ENCODE data around the gene LRFN2. TPM values are rescaled to one million over a fixed set of nuclear protein-coding genes. Genes with fewer than 3 reads are reported as not detected.

Gene LRFN2
- total and polyA plus RNA-seq, 4 donors: 0.01 to 0.06 TPM; not detected in 2

DNA sequence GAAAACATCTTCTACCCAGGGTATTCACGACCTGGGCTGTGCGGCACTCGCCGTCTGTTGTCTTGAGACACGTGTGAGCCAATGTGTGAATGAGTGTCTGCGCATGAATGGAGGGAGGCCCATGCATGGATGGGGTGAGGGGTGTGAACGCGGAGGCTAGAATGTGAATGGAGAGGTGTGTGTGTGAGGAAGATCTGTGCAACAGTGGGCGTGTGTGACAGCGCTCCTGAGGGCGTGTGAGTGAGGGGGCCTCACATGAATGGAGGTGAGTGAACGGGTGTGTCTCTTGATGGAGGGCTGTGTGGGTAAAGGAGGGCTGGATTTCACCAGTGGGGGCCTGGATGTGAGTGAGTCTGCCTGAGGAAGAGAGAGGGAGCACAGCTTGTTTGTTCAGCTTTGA, 146.0 kb downstream of the LRFN2 start:
- Histone ChIP-seq H3K4me1 (ENCODE audit: control insufficient read depth in 5 of 5, insufficient read depth in 5 of 5, low read length in 5 of 5) (no peaks in the 10 kb centered on the region), H3K27me3 (ENCODE audit: control insufficient read depth in 3 of 3, insufficient read depth in 3 of 3, low read length in 2 of 3) (no peaks in the 10 kb centered on the region), H3K27ac (ENCODE audit: low read depth in 1 of 2, low read length in 1 of 2) (no peak overlapping the region), H3K9me3 (ENCODE audit: control insufficient read depth in 4 of 4, insufficient read depth in 3 of 4, low read length in 3 of 4) (no peaks in the 10 kb centered on the region), H3K9ac (ENCODE audit: insufficient read depth in 1 of 2, low read length in 2 of 2) (no peak overlapping the region), H3K4me3 (no peak overlapping the region), H3K36me3 (ENCODE audit: control insufficient read depth in 4 of 4, insufficient read depth in 4 of 4, low read length in 4 of 4) (no peaks in the 10 kb centered on the region)
- 89 to 93% methylated on average over 12 of the region's 12 CpGs for WGBS, 2 donors
- DNase-seq (no peak), ATAC-seq (ENCODE audit: insufficient read depth, low FRiP score) (no peak)
- TF ChIP-seq, protein P1, sequence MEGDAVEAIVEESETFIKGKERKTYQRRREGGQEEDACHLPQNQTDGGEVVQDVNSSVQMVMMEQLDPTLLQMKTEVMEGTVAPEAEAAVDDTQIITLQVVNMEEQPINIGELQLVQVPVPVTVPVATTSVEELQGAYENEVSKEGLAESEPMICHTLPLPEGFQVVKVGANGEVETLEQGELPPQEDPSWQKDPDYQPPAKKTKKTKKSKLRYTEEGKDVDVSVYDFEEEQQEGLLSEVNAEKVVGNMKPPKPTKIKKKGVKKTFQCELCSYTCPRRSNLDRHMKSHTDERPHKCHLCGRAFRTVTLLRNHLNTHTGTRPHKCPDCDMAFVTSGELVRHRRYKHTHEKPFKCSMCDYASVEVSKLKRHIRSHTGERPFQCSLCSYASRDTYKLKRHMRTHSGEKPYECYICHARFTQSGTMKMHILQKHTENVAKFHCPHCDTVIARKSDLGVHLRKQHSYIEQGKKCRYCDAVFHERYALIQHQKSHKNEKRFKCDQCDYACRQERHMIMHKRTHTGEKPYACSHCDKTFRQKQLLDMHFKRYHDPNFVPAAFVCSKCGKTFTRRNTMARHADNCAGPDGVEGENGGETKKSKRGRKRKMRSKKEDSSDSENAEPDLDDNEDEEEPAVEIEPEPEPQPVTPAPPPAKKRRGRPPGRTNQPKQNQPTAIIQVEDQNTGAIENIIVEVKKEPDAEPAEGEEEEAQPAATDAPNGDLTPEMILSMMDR (IDR thresholded peaks at IDR 0.05; ENCODE audit: control extremely low read depth, extremely low read depth): no peak

DNA sequence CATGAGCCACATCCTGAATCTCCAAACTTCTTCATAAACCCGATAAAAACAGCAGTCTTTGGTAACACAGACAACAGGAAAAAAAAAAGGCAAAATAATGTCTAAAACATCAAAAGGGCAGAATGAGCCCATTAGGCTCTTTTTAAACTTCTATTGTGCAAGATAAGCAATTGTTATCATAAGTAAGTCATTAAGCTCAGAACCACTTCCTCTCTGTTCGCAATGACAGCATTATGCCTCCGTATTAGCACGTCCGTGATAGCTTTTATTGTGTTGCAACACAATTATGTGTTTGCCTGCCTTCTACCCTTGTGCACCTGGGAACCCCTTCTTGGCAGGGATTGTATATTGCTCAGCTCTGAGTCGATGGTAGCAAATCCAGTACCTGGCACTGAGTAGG, 147.1 kb downstream of the LRFN2 start:
- no peak overlapping the region for H3K9ac ChIP-seq (ENCODE audit: insufficient read depth in 1 of 2, low read length in 2 of 2)
- peak in 1 of 3 donors; percentile 26 for DNase-seq

DNA sequence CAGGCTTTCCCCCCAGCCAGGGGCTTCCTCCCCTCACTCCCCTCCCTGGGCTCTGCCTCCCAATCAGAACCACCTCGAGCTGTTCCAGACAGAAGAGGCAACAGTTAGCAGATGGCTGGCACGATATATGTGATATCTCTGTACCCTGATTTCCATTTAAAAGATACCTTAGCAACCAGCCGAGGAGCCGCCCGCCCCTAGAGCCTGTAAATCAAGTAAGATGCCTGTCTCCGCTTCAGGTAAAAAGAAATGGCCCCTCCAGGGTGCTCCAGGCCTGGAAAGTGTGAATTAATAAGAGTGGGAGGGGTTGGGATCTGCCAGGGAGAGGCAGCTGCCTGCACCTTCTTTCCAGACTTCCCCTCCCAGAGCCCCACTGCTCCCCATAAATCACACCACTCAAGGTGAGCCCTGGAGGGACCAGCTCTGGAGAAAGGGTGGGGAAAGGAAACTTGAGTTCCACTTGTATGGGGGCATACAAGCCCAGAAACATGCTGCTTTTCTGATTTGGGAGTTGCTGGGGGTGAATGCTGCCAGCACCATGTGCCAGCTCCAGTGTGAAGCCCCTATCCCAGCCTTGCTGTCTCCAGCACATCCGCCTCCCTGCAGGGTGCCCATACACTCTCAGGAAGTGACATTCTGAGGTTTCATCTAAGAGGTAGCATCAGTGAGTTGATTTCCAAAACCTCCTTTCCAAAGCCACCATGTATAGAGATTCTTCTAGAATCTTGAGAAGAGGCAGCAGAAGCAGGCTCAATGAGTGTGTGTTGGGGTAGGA, 148.0 kb downstream of the LRFN2 start:
- ATAC-seq (ENCODE audit: insufficient read depth, low FRiP score): no peak
- Histone ChIP-seq H3K9ac (ENCODE audit: insufficient read depth in 1 of 2, low read length in 2 of 2) (no peak overlapping the region), H3K36me3 (ENCODE audit: control insufficient read depth in 4 of 4, insufficient read depth in 4 of 4, low read length in 4 of 4) (no peaks in the 10 kb centered on the region), H3K4me3 (no peak overlapping the region), H3K4me1 (ENCODE audit: control insufficient read depth in 5 of 5, insufficient read depth in 5 of 5, low read length in 5 of 5) (no peaks in the 10 kb centered on the region), H3K27me3 (ENCODE audit: control insufficient read depth in 3 of 3, insufficient read depth in 3 of 3, low read length in 2 of 3) (no peaks in the 10 kb centered on the region), H3K27ac (ENCODE audit: low read depth in 1 of 2, low read length in 1 of 2) (no peak overlapping the region), H3K9me3 (ENCODE audit: control insufficient read depth in 4 of 4, insufficient read depth in 3 of 4, low read length in 3 of 4) (no peaks in the 10 kb centered on the region)
- TF ChIP-seq, protein P1 (IDR thresholded peaks at IDR 0.05; ENCODE audit: control extremely low read depth, extremely low read depth): no peak
- DNase-seq: no peak
- WGBS, 2 donors: 73 to 76% methylated on average over 7 of the region's 7 CpGs

More for the DNA sequence above, 147.1 kb downstream of the LRFN2 start:
- no peak for ATAC-seq (ENCODE audit: insufficient read depth, low FRiP score)
- H3K27me3 ChIP-seq (ENCODE audit: control insufficient read depth in 3 of 3, insufficient read depth in 3 of 3, low read length in 2 of 3): no peaks in the 10 kb centered on the region
- no peaks in the 10 kb centered on the region for H3K4me1 ChIP-seq (ENCODE audit: control insufficient read depth in 5 of 5, insufficient read depth in 5 of 5, low read length in 5 of 5)
- H3K9me3 ChIP-seq (ENCODE audit: control insufficient read depth in 4 of 4, insufficient read depth in 3 of 4, low read length in 3 of 4): no peaks in the 10 kb centered on the region
- WGBS, 2 donors: 20 to 26% methylated on average over 6 of the region's 6 CpGs
- TF ChIP-seq, protein P1 (IDR thresholded peaks at IDR 0.05; ENCODE audit: control extremely low read depth, extremely low read depth): no peak
- no peak overlapping the region for H3K4me3 ChIP-seq
- no peak overlapping the region for H3K27ac ChIP-seq (ENCODE audit: low read depth in 1 of 2, low read length in 1 of 2)
- no peaks in the 10 kb centered on the region for H3K36me3 ChIP-seq (ENCODE audit: control insufficient read depth in 4 of 4, insufficient read depth in 4 of 4, low read length in 4 of 4)

Data from lung (tissue), 12 donors.